Erythroblast (primary cell): ENCODE measurements around the gene SLC45A2.

Experiments
- GATA1 ChIP-seq: IDR thresholded peaks from 2 replicates; pipeline ENCODE4 v1.6.1; 2011; ENCODE audit warnings: low read depth, mild to moderate bottlenecking, control low read depth, low read length, moderate library complexity
- POLR2A ChIP-seq: IDR thresholded peaks from 2 replicates; pipeline ENCODE4 v1.6.1; 2011; ENCODE audit warnings: mild to moderate bottlenecking, low read length

- TF ChIP-seq POLR2A (no peak), GATA1 (no peak)
Measured at GRCh38 chr5:34012791-34013190, 28.3 kb upstream of the SLC45A2 start.
